Activated CD8-positive, alpha-beta T cell treated with anti-CD3 and anti-CD28 coated beads for 36 hours (primary cell): ENCODE data around the gene ACP6. TPM values are rescaled to one million over a fixed set of nuclear protein-coding genes. Genes with fewer than 3 reads are reported as not detected.

ENCODE experiments used
- ATAC-seq: fragments of 200-7000 bp; cut with Tn5 transposase; one replicate; pipeline ENCODE4 v1.10.0; 2021; ENCODE audit warnings: mild to moderate bottlenecking, moderate library complexity
- CTCF ChIA-PET: fragments of 350-600 bp; sonication (Branson Sonifier 250); formaldehyde crosslinking; loops from one replicate; lab custom pipeline; 2021; ENCODE audit warnings: antibody characterized with exemption; lab: Charles Lee
- POLR2A ChIA-PET: fragments of 350-600 bp; sonication (Branson Sonifier 250); formaldehyde crosslinking; loops from one replicate; lab custom pipeline; 2021; ENCODE audit warnings: antibody characterized with exemption; lab: Charles Lee
- DNase-seq: peaks from one replicate; pipeline ENCODE4 v3.0.0-alpha.2; 2020
- H3K27ac Mint-ChIP-seq: one replicate; pipeline ENCODE4 v1.8.0; 2021; ENCODE audit warnings: mild to moderate bottlenecking, mixed read lengths
- H3K27me3 Mint-ChIP-seq: one replicate; pipeline ENCODE4 v1.8.0; 2021; ENCODE audit warnings: mixed read lengths
- H3K36me3 Mint-ChIP-seq: one replicate; pipeline ENCODE4 v1.8.0; 2021; ENCODE audit warnings: low read depth, mixed read lengths
- H3K4me1 Mint-ChIP-seq: one replicate; pipeline ENCODE4 v1.8.0; 2021; ENCODE audit warnings: low read depth, mixed read lengths
- H3K4me3 Mint-ChIP-seq: one replicate; pipeline ENCODE4 v1.8.0; 2021; ENCODE audit warnings: mild to moderate bottlenecking, moderate library complexity, mixed read lengths
- H3K9me3 Mint-ChIP-seq: one replicate; pipeline ENCODE4 v1.8.0; 2021; ENCODE audit warnings: mixed read lengths
- intact Hi-C: fragments of 100-400 bp; cut with micrococcal nuclease; formaldehyde crosslinking; loops from one replicate; pipeline ENCODE4 v1.10.0; 2022
- total RNA-seq, 2 experiments: library from RNA; stranded (reverse); gene quantifications; one replicate each; pipeline ENCODE4 v1.2.3, GENCODE V29; 2021
- TF ChIP-seq, protein P1 (sequence below): fragments of 200-600 bp; IDR thresholded peaks from one replicate; pipeline ENCODE4 v1.8.0; 2022; ENCODE audit warnings: antibody characterized with exemption, mild to moderate bottlenecking

Gene ACP6
- 10 to 100 TPM; 16.9 to 20.9 TPM for total RNA-seq

DNA sequence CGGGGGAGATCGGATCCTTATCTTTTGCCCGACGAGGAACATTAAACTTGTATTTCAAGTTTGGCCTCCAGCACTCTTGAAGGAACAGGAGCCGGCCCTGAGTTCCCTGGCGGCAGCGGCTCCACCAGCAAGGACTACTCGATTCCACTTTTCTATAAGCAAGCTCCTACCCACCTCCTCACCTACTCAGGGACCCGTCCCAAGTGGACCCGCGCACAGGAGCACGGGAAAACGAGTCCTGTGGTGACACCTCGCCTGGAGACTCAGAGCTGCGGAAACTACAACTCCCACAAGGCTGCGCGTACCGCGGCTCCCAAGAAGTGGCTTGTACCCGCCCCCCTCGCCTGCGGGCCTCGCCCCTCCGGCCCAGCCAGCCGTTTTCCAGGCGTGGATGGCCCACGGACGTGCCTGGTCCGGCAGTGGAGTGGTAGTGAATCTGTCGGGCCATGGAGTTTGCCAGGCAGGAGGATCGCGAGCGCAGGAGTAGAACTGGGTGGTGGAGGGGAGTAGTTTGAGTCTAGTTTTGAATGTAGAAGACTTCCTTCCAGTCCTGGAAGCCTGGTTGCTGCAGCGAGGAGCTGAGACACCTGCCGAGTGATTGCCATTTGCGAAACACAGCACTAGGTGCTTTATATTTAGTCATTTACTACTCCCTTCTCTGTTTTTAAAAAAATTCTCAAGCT lies at the start of gene ACP6:
TSS of gene ACP6 (minus strand) at position 206 of the 683 bp plus-strand sequence. CDS start 476 bp downstream, outside the sequence.
- intact Hi-C loops = no loop called here
- CTCF ChIA-PET = interaction anchor here (1.0 to 2.2 kb wide), 5 partner anchors 22 to 44 kb away, joined by 3 to 10 read pairs (median 4); no protein-coding TSS in a partner anchor
- H3K36me3 Mint-ChIP-seq = no peaks in the 10 kb centered on the region
- peak within 1 kb of the TSS; percentile 85 for H3K27ac Mint-ChIP-seq
- peaks cover 4% of the 10 kb centered on the region for H3K27me3 Mint-ChIP-seq
- DNase-seq (peak; percentile 95), ATAC-seq (peak; percentile 96)
- POLR2A ChIA-PET = interaction anchor here (0.7 to 2.1 kb wide), 5 partner anchors 22 to 125 kb away, joined by 3 to 4 read pairs (median 3); no protein-coding TSS in a partner anchor
- H3K4me3 Mint-ChIP-seq = peak within 1 kb of the TSS; percentile 90
- H3K9me3 Mint-ChIP-seq = no peaks in the 10 kb centered on the region
- peaks cover 20% of the 10 kb centered on the region for H3K4me1 Mint-ChIP-seq
- TF ChIP-seq, protein P1, sequence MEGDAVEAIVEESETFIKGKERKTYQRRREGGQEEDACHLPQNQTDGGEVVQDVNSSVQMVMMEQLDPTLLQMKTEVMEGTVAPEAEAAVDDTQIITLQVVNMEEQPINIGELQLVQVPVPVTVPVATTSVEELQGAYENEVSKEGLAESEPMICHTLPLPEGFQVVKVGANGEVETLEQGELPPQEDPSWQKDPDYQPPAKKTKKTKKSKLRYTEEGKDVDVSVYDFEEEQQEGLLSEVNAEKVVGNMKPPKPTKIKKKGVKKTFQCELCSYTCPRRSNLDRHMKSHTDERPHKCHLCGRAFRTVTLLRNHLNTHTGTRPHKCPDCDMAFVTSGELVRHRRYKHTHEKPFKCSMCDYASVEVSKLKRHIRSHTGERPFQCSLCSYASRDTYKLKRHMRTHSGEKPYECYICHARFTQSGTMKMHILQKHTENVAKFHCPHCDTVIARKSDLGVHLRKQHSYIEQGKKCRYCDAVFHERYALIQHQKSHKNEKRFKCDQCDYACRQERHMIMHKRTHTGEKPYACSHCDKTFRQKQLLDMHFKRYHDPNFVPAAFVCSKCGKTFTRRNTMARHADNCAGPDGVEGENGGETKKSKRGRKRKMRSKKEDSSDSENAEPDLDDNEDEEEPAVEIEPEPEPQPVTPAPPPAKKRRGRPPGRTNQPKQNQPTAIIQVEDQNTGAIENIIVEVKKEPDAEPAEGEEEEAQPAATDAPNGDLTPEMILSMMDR = no peak

DNA sequence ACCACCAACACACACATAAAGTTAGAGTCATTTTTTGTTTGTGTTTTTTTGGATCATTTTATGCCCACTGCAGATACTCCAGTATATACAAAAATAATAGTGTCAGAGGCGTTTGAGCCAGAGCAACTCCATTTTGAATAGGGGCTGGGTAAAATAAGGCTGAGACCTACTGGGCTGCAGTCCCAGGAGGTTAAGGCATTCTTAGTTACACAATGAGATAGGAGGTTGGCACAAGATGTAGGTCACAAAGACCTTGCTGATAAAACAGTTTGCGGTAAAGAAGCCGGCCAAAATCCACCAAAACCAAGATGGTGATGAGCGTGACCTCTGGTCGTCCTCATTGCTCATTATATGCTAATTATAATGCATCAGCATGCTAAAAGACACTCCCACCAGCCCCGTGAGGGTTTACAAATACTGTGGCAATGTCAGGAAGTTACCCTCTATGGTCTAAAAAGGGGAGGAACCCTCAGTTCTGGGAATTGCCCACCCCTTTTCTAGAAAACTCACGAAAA lies 49.4 kb upstream of the ACP6 start:
- ATAC-seq = no peak
- Mint-ChIP-seq H3K36me3 (no peaks in the 10 kb centered on the region), H3K4me3 (no peak overlapping the region), H3K27me3 (peaks cover 24% of the 10 kb centered on the region), H3K9me3 (no peaks in the 10 kb centered on the region), H3K4me1 (no peaks in the 10 kb centered on the region), H3K27ac (no peak overlapping the region)
- CTCF ChIA-PET = interaction anchor here (1.6 kb wide), 1 partner anchor 173 kb away, joined by 5 read pairs; no protein-coding TSS in a partner anchor
- intact Hi-C loops = loop anchor here (5.0 kb wide), 1 partner anchor 173 kb away; no protein-coding TSS in a partner anchor
- POLR2A ChIA-PET = no interaction called here
- peak; percentile 5 for DNase-seq
- TF ChIP-seq, protein P1 = no peak

DNA sequence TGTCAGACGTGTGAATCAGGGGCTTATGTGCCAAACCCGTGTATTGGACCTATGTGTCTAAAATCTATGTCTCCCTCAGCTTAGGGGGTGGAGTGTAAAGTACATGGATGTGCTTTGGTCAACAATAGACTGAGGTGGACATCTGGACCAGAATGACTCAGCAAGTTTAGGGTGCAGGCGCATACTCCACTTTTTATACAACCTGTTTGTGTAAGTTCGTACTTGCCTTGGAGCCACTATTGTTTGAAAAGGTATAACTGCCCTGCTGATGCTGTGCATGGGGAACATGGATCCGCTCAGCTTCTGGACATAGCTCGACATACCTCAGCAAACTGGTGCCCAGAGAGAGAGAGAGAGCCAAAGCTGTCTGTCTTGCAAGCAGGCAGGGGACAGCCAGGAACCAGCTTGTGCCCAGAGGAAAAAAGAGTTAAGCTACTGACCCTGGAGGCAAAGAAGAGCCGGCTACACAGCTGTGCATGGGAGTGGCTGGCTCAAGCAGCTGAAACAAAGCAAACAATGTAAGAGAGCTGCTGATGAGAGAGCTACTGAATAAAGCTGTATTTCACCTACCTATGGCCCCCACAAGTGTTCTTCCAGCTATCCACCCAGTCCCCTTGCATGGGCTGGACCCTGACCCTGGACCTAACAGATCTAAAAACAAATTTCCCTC lies 48.8 kb upstream of the ACP6 start:
- H3K4me3 Mint-ChIP-seq = no peak overlapping the region
- no peaks in the 10 kb centered on the region for H3K36me3 Mint-ChIP-seq
- DNase-seq (no peak), ATAC-seq (no peak)
- CTCF ChIA-PET = interaction anchor here (1.6 kb wide), 1 partner anchor 174 kb away, joined by 5 read pairs; no protein-coding TSS in a partner anchor
- H3K27ac Mint-ChIP-seq = no peak overlapping the region
- intact Hi-C loops = no loop called here
- no peaks in the 10 kb centered on the region for H3K4me1 Mint-ChIP-seq
- no peaks in the 10 kb centered on the region for H3K9me3 Mint-ChIP-seq
- TF ChIP-seq, protein P1 = no peak
- peaks cover 28% of the 10 kb centered on the region for H3K27me3 Mint-ChIP-seq
- POLR2A ChIA-PET = no interaction called here

DNA sequence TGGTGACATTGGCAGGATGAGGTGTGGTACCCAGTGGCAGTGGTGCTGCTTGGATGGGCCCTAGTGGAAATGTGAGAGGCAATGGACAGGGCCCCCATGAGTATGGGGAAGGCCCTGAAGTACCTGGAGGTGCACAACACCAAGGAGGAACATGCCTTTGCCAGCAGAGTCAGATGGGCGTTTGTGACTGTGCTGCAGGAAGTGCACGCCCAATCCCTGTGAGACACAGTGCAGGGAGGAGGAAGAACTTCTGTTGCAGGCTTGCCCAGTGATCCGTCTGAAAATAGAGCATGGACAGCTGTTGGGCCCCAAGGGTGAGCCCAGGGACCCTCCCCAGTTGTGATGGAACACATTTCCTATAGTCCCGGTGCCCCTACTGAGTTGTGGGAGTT lies 47.4 kb upstream of the ACP6 start:
- H3K4me1 Mint-ChIP-seq = no peaks in the 10 kb centered on the region
- CTCF ChIA-PET = interaction anchor here (1.5 kb wide), 1 partner anchor 175 kb away, joined by 3 read pairs; no protein-coding TSS in a partner anchor
- no peak for ATAC-seq
- no peaks in the 10 kb centered on the region for H3K36me3 Mint-ChIP-seq
- H3K9me3 Mint-ChIP-seq = no peaks in the 10 kb centered on the region
- TF ChIP-seq, protein P1 = no peak
- intact Hi-C loops = no loop called here
- POLR2A ChIA-PET = no interaction called here
- no peak for DNase-seq
- no peak overlapping the region for H3K27ac Mint-ChIP-seq
- H3K4me3 Mint-ChIP-seq = no peak overlapping the region
- H3K27me3 Mint-ChIP-seq = peaks cover 26% of the 10 kb centered on the region
